GM23338 (cell line): ENCODE results near the gene EIF2B1. TPM values are rescaled to one million over a fixed set of nuclear protein-coding genes. Genes with fewer than 3 reads are reported as not detected.

ENCODE experiments used
- ATAC-seq: fragments of 200-7000 bp; cut with Tn5 transposase; 3 replicates; pipeline ENCODE4 v1.9.1; 2020
- DNase-seq: peaks from one replicate; pipeline ENCODE4 v3.0.0-alpha.2; 2015; ENCODE audit warnings: low spot score
- H2AFZ ChIP-seq: fragments of 200-600 bp; sonication (generic); 2 replicates; pipeline ENCODE4 v1.8.0; 2016; ENCODE audit warnings: antibody characterized with exemption, mild to moderate bottlenecking, moderate library complexity
- H3F3A ChIP-seq: fragments of 200-600 bp; sonication (generic); replicated peaks from 2 replicates; pipeline ENCODE4 v1.8.0; 2017; ENCODE audit warnings: antibody characterized with exemption, mixed run types, low read depth
- H3K27ac ChIP-seq: fragments of 200-600 bp; sonication (generic); 2 replicates; pipeline ENCODE4 v1.6.1; 2016; ENCODE audit warnings: low read depth
- H3K27me3 ChIP-seq: fragments of 200-600 bp; sonication (generic); 2 replicates; pipeline ENCODE4 v1.8.0; 2016; ENCODE audit warnings: mild to moderate bottlenecking, mixed run types, moderate library complexity; ENCODE audit not compliant: insufficient read depth
- H3K36me3 ChIP-seq: fragments of 200-600 bp; sonication (generic); 2 replicates; pipeline ENCODE4 v1.8.0; 2016; ENCODE audit warnings: mild to moderate bottlenecking; ENCODE audit not compliant: insufficient read depth
- H3K4me1 ChIP-seq: fragments of 200-600 bp; sonication (generic); 2 replicates; pipeline ENCODE4 v1.8.0; 2016; ENCODE audit warnings: mild to moderate bottlenecking, moderate library complexity; ENCODE audit not compliant: insufficient read depth
- H3K4me2 ChIP-seq: fragments of 200-600 bp; sonication (generic); 2 replicates; pipeline ENCODE4 v1.7.1; 2017; ENCODE audit warnings: mixed run types
- H3K4me3 ChIP-seq: fragments of 200-600 bp; sonication (generic); 2 replicates; pipeline ENCODE4 v1.6.1; 2016; ENCODE audit warnings: mixed run types
- H3K79me2 ChIP-seq: fragments of 200-600 bp; sonication (generic); replicated peaks from 2 replicates; pipeline ENCODE4 v1.8.0; 2017; ENCODE audit warnings: mild to moderate bottlenecking; ENCODE audit not compliant: insufficient read depth
- H3K9me2 ChIP-seq: fragments of 200-600 bp; sonication (generic); 2 replicates; pipeline ENCODE4 v1.8.0; 2017; ENCODE audit not compliant: insufficient read depth
- H4K20me1 ChIP-seq: fragments of 200-600 bp; sonication (generic); replicated peaks from 2 replicates; pipeline ENCODE4 v1.8.0; 2017; ENCODE audit warnings: mild to moderate bottlenecking; ENCODE audit not compliant: insufficient read depth
- H3K27ac Mint-ChIP-seq: 2 replicates; pipeline ENCODE4 v1.8.0; 2020; ENCODE audit warnings: inconsistent platforms, mild to moderate bottlenecking, moderate library complexity, mixed read lengths
- H3K27me3 Mint-ChIP-seq: 3 replicates; pipeline ENCODE4 v1.8.0; 2022; ENCODE audit warnings: low read depth, mild to moderate bottlenecking, moderate library complexity, mixed read lengths, inconsistent platforms; ENCODE audit not compliant: insufficient read depth, poor library complexity
- H3K36me3 Mint-ChIP-seq: 3 replicates; pipeline ENCODE4 v1.8.0; 2021; ENCODE audit warnings: low read depth, mild to moderate bottlenecking, inconsistent platforms, moderate library complexity, mixed read lengths
- H3K4me1 Mint-ChIP-seq: 3 replicates; pipeline ENCODE4 v1.8.0; 2020; ENCODE audit warnings: mild to moderate bottlenecking, inconsistent platforms, mixed read lengths
- H3K4me3 Mint-ChIP-seq: 3 replicates; pipeline ENCODE4 v1.8.0; 2021; ENCODE audit warnings: moderate library complexity, mild to moderate bottlenecking, inconsistent platforms, mixed read lengths
- H3K9me3 Mint-ChIP-seq: 3 replicates; pipeline ENCODE4 v1.8.0; 2020; ENCODE audit warnings: moderate library complexity, mild to moderate bottlenecking, inconsistent platforms, mixed read lengths
- CTCF ChIP-seq, 2 experiments: fragments of 200-600 bp in 1 of 2; sonication (generic) in 1 of 2; conservative IDR thresholded peaks; 2 replicates each; pipeline versions ENCODE4 v1.5.1 to v1.6.1; 2016 to 2017; ENCODE audit warnings: antibody characterized with exemption in 2 of 2, low read depth in 2 of 2, mild to moderate bottlenecking in 2 of 2, moderate library complexity in 1 of 2
- ETS1 ChIP-seq: IDR thresholded peaks from 2 replicates; pipeline ENCODE4 v1.6.1; 2016; ENCODE audit warnings: antibody characterized with exemption
- NANOG ChIP-seq: IDR thresholded peaks from 2 replicates; pipeline ENCODE4 v1.6.1; 2016; ENCODE audit warnings: antibody characterized with exemption, borderline replicate concordance
- STAT1 ChIP-seq: IDR thresholded peaks from one replicate; pipeline ENCODE4 v1.6.1; 2016; ENCODE audit warnings: antibody characterized with exemption; ENCODE audit not compliant: unreplicated experiment
- ZNF114 ChIP-seq: fragments of 250-450 bp; sonication (Bioruptor Pico); IDR thresholded peaks from 2 replicates; pipeline ENCODE4 v1.5.0; 2020; ENCODE audit warnings: mild to moderate bottlenecking, moderate library complexity
- ZNF331 ChIP-seq: fragments of 250-450 bp; sonication (Bioruptor Pico); IDR thresholded peaks from 2 replicates; pipeline ENCODE4 v1.5.0; 2020; ENCODE audit warnings: low read depth, mild to moderate bottlenecking, moderate library complexity
- ZNF462 ChIP-seq: fragments of 250-450 bp; sonication (Bioruptor Pico); IDR thresholded peaks from 2 replicates; pipeline ENCODE4 v1.5.0; 2020; ENCODE audit warnings: mild to moderate bottlenecking, moderate library complexity
- polyA plus RNA-seq: library from polyadenylated mRNA; unstranded; fragments of >200 nt; fragmentation: Nextera tagmentation; extraction: Ambion mirVana; gene quantifications from 2 replicates; pipeline ENCODE4 v1.2.1, GENCODE V29; 2016
- total RNA-seq: library from RNA; depleted of rRNA; stranded (reverse); fragments of >200 nt; shearing (Covaris generic); gene quantifications from 2 replicates; pipeline ENCODE4 v1.2.3, GENCODE V29; 2014

EIF2B1 gene
- total and polyA plus RNA-seq, 2 experiments from 2014 or later, result 33.5 to 117 TPM

GRCh38 chr12:123617144-123617543, 16.3 kb downstream of the EIF2B1 start:
- peaks cover 92% of the 10 kb centered on the region for H3K36me3 Mint-ChIP-seq

GRCh38 chr12:123614531-123614930, 19.0 kb downstream of the EIF2B1 start:
- H3K27me3 ChIP-seq, result no peaks in the 10 kb centered on the region
- no peaks in the 10 kb centered on the region; the same call in 2 of the 3 replicates for H3K9me3 Mint-ChIP-seq
- H3K4me1 ChIP-seq, result no peaks in the 10 kb centered on the region
- H2AFZ ChIP-seq, result no peak overlapping the region
- H3K4me3 Mint-ChIP-seq, result no peak overlapping the region
- no peak overlapping the region for H3K4me3 ChIP-seq
- H3K36me3 ChIP-seq, result peaks cover 72% of the 10 kb centered on the region
- DNase-seq (no peak), ATAC-seq (no peak)
- H4K20me1 ChIP-seq, result peaks cover 42% of the 10 kb centered on the region
- peaks cover 93% of the 10 kb centered on the region for H3K36me3 Mint-ChIP-seq
- H3K27ac ChIP-seq, result no peak overlapping the region
- no peaks in the 10 kb centered on the region for H3K9me2 ChIP-seq
- H3K27ac Mint-ChIP-seq, result no peak overlapping the region
- peaks cover 17% of the 10 kb centered on the region for H3K79me2 ChIP-seq
- peaks cover 28% of the 10 kb centered on the region; the same call in 1 of the 2 replicates for H3F3A ChIP-seq
- no peaks in the 10 kb centered on the region for H3K27me3 Mint-ChIP-seq
- H3K4me2 ChIP-seq, result no peak overlapping the region
- H3K4me1 Mint-ChIP-seq, result no peaks in the 10 kb centered on the region
- TF ChIP-seq ZNF331 (CRISPR knock-in tag), result no peak
- TF ChIP-seq NANOG, result no peak
- TF ChIP-seq ZNF462 (CRISPR knock-in tag), result no peak
- no peak for TF ChIP-seq STAT1
- no peak for TF ChIP-seq ZNF114 (CRISPR knock-in tag)
- no peak for TF ChIP-seq CTCF (conservative IDR thresholded peaks at IDR 0.05; ENCODE audit: low read depth in 2 of 2)

More at GRCh38 chr12:123617144-123617543, 16.3 kb downstream of the EIF2B1 start:
- no peaks in the 10 kb centered on the region for H3K27me3 ChIP-seq
- DNase-seq, result no peak
- Mint-ChIP-seq H3K27ac (no peak overlapping the region), H3K4me1 (no peaks in the 10 kb centered on the region), H3K9me3 (no peaks in the 10 kb centered on the region; the same call in 2 of the 3 replicates), H3K27me3 (no peaks in the 10 kb centered on the region), H3K4me3 (no peak overlapping the region)
- H3K79me2 ChIP-seq, result peaks cover 5% of the 10 kb centered on the region
- H3K36me3 ChIP-seq, result peaks cover 69% of the 10 kb centered on the region
- no peak overlapping the region for H2AFZ ChIP-seq
- peaks cover 27% of the 10 kb centered on the region for H4K20me1 ChIP-seq
- TF ChIP-seq ETS1 (no peak), STAT1 (no peak)
- no peak overlapping the region for H3K4me2 ChIP-seq
- H3K27ac ChIP-seq, result no peak overlapping the region
- ATAC-seq, result no peak
- H3K4me1 ChIP-seq, result no peaks in the 10 kb centered on the region
- no peak overlapping the region for H3K4me3 ChIP-seq
- peaks cover 41% of the 10 kb centered on the region for H3F3A ChIP-seq
- no peaks in the 10 kb centered on the region for H3K9me2 ChIP-seq
